ENCODE results near the gene NDUFB7. TPM values are rescaled to one million over a fixed set of nuclear protein-coding genes. Genes with fewer than 3 reads are reported as not detected.
"Not testable (repeated sequence)": the region's sequence is repeated elsewhere in the genome, so short reads cannot be mapped to it uniquely, and the experiment has no call there.

Gene NDUFB7
- 225 and 263 TPM in 2 replicates for total RNA-seq

DNA sequence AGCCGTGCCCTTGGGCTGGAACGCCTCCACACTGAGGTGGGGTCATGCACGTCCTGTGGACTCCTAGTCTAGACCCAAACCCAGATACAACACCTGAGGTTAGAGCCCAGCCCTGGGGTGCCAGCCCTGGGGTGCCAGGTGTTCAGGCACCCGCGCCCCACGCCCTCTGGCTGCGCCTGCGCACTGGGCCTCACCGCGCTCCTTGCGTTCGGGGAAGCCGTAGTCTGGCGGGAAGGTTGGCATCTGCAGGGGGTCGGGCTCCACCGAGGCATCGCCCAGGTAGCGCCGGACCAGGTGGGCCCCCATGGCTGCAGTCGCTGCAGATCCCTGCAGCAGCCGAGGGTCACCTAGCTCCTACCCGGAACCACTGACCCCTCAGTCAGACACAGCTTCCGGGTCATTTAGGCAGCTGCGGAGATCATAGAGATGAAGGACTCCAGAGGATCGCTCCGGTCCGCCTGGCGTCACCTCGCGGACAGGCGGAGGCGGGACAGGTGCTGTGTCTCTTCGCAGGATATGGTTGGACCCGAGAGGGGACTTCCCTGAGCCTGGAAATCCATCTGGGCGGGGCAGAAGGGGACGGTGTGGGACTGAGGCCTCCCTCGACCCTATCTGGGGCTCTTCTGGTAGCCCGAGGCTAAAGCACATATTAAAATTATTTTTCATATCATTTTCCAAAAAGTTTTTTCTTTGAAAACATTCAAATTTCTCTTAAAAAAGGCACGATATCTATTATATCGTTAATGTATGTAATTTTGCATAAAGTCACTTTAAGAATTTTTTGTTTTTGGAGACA, at the start of gene NDUFB7:
NDUFB7 (minus strand) TSS at position 372 of the 796 bp plus-strand sequence; CDS start at position 306, 66 bp downstream.
- peak; percentile 80 for DNase-seq (ENCODE audit: low read depth, low spot score)

DNA sequence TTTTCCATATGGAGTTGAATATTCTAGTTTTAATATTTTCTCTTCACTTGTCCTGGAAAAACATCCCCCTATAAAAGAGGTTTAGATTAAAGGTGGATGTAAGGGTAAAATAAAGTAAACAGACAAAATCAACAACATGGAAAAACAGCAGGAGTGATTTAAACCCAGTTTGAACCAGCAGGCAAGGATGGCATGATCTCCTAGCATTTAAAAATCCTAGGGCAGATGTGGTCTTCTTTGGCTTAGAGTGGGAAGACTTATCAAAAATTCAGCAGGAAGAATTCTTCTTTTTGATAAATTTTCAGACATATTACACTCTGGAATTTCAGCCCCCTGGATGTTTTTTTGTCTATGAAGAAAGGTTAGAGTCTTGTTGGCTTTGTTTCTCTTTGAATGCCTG, 47.5 kb upstream of the NDUFB7 start:
- no peak for DNase-seq (ENCODE audit: low read depth, low spot score)

DNA sequence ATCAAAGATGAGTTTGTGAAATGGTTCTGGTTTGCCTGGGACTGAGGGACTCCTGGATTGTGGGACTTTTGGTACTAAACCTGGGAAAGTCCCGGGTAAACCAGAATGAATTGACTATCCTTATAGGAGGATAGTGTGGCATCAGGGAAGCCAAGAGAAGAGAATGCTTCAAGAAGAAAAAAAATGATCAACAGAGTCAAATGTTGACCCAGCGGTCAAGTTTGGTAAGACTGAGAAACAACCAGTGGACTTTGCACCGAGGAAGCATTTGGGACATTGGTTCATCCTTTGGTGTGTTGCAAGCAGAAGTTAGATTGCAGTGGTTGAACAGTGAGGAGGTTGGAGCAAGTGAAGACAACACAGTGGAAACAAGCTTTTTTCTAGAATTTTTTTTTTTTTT, 44.5 kb upstream of the NDUFB7 start:
- DNase-seq (ENCODE audit: low read depth, low spot score) = no peak

DNA sequence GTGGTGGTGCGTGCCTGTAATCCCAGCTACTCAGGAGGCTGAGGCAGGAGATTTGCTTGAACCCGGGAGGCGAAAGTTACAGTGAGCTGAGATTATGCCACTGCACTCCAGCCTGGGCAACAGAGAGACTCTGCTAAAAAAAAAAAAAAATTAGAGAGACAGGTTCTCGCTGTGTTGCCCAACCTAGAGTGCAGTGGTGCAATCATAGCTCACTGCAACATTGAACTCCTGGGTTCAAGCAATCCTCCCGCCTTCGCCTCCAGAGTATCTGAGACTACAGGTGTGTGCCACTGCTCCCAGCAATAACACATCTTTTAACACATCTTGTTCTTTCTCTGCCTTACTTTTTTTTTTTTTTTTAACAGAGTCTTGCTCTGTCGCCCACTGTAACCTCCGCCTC, 43.8 kb upstream of the NDUFB7 start:
- DNase-seq (ENCODE audit: low read depth, low spot score) = no peak

DNA sequence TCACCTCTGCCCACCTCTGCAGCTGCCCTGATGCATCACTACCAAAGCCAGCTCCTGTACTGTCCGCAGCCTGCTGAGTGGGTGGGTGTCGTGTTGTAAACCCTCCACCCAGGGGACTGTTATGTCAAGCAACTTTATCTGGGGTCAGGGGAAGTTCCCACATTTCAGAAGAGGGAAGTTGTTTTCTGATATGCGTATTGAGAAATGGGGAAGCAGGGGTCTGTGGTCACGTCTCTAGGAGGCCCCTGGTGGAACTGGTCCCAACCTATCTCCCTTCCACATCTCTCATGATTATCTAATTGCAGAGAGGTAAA, 42.2 kb upstream of the NDUFB7 start:
- no peak for DNase-seq (ENCODE audit: low read depth, low spot score)

DNA sequence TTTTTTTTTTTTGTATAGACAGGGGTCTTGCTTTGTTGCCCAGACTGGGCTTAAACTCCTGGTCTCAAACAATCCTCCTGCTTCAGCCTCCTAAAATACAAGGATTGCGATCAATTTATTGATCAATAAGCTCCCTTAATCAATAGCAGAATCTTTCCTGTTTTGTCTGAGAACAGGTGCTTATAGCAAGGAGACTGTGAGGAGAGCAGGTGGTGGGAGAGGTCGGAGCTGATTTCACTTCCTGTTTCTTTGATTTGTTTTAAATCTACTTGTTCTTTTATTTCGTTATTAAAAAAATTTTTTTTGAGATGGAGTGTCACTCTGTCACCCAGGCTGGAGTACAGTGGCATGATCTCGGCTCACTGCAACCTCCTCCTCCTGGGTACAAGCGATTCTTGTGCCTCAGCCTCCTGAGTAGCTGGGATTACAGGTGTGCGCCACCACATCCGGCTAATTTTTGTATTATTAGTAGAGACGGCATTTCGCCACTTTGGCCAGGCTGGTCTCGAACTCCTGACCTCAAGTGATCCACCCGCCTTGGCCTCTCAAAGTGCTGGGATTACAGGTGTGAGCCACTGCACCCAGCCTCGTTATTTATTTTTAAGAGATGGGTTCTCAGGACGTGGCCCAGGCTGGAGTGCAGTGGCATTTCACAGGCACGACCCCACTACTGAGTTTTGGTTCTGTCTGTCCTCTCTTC, 41.7 kb upstream of the NDUFB7 start:
- DNase-seq (ENCODE audit: low read depth, low spot score) = not testable (repeated sequence)

DNA sequence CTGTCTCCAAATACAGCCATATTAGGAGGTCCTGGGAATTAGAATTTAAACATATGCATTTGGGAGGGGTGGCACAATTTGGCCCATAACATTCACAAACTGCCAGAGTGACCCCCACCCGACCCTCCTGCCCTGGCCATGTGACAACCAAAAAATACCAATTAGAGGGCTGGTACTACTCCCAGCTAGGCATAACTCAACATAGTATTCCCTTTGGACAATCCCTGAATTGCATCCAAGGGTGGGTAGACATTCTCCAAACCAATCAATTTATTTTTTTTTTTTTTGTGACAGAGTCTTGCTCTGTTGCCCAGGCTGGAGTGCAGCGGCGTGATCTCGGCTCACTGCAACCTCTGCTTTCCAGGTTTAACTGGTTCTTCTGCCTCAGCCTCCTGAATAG, 40.8 kb upstream of the NDUFB7 start:
- no peak for DNase-seq (ENCODE audit: low read depth, low spot score)

DNA sequence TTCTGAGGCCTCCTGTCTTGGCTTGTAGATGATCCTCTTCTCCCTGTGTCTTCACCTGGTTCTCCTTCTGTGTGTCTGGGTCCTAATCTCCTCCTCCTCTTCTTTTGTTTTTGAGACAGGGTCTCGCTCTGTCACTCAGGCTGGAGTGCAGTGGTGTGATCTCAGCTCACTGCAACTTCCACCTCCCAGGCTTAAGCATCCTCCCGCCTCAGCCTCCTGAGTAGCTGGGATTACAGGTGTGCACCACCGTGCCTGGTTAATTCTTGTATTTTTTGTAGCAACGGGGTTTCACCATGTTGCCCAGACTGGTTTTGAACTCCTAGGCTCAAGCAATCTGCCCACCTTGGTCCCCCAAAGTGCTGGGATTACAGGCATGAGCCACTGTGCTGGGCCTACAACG, 40.4 kb upstream of the NDUFB7 start:
- DNase-seq (ENCODE audit: low read depth, low spot score) = not testable (repeated sequence)

DNA sequence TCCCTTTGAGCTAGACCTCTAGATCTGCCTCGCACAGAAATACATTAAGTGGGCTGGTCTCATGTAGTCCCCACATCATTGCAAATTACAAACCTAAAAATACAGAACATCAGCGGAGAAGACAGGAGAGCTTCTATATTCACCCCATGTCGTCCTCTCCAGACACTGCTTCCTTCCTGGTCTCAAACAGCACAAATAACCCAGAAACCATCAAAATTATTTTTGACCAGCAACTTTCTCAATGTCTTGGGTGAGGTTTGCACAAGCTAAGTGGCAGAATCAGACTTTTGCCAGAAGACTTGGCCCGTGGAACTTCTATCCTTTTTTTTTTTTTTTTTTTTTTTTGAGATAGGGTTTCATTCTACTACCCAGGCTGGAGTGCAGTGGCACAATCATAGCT, 39.2 kb upstream of the NDUFB7 start:
- DNase-seq (ENCODE audit: low read depth, low spot score) = no peak

DNA sequence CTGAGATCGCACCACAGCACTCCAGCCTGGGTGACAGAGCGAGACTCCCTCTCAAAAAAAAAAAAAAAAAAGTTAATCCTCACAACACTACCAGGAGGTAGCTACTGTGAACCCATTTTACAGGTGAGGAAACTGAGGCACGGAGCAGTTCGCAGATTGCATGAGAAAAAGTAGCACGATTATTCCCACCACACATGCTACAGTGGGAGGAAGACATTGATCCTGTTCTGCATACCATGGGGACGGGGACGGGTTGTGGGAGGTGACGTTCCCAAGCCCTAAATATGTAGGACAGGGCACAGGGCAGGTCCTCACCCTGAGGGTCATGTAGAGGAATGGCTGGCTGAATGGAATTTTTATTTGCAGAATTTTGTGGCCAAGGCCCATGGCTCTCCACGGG, 34.8 kb upstream of the NDUFB7 start:
- no peak for DNase-seq (ENCODE audit: low read depth, low spot score)

DNA sequence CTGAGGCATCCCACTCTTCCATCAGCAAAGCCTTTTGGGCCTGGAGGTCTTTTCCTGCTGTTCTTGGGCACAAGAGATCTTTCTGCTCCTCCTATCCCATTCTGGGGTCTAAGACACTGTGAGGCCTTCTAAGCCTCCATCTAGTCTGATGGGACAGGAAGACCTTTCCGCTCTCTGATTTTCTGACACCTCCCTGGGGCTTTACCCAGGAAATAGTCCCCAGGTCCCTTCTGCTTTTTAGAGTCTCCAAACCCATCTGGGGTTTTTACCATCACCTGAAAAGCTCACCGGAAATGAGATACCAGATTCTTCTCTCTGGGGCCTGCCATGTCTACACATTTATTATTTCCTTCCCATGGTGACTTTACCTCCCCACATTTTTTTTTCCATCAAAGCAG, 32.1 kb upstream of the NDUFB7 start:
- DNase-seq (ENCODE audit: low read depth, low spot score) = no peak

DNA sequence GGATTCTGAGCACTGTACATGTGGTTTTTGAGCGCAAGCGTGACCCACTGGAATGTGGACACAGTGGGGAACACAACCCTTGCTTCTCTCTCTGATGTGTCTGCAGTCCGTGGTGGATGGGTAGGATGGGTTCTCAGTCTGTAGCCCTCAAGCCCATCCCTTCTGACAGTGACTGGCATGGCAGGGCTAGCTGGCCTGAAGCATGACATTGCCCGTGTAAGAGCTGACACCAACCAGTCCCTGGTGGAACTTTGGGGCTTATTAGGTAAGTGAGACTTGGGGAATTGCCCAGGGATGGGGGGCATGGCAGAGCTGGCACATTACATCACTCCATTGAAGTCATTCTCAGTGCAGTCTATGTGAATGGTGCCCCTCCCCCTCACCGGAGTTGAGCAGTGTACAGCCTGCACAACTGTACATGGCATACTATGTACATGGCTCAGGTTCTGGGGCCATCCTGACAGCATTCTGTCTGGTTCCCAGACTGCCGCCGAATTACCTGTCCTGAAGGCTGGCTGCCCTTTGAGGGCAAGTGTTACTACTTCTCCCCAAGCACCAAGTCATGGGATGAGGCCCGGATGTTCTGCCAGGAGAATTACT, 27.8 kb upstream of the NDUFB7 start:
- DNase-seq (ENCODE audit: low read depth, low spot score) = no peak

DNA sequence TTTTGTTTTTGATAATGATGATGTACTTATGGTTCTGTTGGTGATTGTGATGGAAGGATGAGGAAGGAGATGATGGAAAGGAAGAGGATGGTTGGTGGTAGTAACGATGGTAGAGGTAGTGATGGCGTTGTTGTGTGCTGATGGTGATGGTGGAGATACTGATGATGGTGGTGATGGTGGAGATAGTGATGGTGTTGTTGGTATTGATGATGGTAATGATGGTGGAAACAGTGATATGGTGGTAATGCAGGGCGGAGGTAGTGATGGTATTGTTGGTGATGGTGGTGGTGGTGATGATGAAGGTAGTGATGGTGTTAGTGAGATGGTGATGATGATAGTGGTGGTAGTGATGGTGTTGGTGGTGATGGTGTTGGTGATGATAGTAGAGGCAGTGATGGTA, 23.7 kb upstream of the NDUFB7 start:
- no peak for DNase-seq (ENCODE audit: low read depth, low spot score)

DNA sequence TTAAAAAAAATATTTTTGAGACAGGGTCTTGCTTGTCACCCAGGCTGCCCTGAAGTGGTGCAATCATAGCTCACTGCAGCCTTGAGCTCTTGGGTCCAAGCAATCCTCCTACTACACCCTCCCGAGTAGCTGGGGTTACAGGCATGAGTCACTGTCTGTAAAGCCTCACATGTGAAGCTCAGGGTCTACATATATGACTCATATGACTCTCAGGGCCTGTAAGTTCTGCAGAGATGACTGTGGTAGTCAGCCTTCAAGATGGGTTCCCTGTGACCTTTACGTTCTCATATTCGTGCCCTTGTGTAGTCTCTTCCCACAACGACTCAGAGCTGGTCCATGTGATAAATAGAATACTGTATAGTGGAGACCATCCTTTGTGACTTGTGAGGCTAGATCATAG, 17.6 kb upstream of the NDUFB7 start:
- DNase-seq (ENCODE audit: low read depth, low spot score) = not testable (repeated sequence)

DNA sequence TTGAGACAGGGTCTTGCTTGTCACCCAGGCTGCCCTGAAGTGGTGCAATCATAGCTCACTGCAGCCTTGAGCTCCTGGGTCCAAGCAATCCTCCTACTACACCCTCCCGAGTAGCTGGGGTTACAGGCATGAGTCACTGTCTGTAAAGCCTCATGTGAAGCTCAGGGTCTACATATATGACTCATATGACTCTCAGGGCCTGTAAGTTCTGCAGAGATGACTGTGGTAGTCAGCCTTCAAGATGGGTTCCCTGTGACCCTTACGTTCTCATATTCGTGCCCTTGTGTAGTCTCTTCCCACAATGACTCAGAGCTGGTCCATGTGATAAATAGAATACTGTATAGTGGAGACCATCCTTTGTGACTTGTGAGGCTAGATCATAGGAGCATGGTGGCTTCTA, 13.3 kb upstream of the NDUFB7 start:
- DNase-seq (ENCODE audit: low read depth, low spot score) = not testable (repeated sequence)

DNA sequence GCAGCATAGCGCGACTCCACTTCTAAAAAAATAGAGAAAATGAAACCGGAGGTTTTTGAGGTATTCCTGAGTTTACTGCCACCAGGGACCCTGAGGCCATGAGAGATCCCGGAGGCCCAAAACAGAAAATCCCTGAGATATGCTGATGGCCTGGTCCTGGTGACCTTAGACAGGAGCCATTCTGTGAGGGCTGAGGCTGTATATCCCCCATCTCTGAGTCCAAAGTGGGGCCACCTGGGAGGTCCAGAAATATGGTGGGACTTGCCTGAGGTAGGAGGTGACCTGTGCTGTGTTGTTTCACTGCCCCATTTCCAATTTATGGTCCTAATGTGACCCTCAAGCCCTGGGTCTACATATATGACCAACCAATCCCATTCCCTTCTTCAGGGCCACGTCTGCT, 12.5 kb upstream of the NDUFB7 start:
- not testable (repeated sequence) for DNase-seq (ENCODE audit: low read depth, low spot score)

DNA sequence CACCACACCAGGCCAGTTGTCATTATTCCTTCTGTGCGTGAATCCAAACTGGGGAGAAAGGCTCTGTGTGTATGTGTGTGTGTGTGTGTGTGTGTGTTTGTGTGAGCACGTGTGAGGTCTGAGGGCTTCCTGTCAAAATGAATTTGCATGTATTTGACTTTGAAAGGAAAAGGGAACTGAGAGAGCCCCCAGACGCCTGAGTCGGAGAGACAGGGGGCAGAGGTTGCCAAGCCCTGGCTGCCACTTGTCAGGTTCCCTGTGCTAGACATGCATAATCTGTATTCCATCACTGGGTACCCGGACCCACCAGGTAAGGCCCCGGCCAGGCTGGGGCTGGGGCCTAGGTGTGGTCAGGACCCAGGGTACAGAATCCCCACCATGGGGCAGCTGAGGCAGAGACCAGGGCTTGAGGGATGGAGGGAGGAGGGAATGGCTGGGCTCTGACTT, 11.1 kb upstream of the NDUFB7 start, which contains the start of gene CLEC17A:
CLEC17A (plus strand) TSS at position 191 of the 447 bp plus-strand sequence; CDS start at position 268, 77 bp downstream.
- DNase-seq (ENCODE audit: low read depth, low spot score) = no peak

DNA sequence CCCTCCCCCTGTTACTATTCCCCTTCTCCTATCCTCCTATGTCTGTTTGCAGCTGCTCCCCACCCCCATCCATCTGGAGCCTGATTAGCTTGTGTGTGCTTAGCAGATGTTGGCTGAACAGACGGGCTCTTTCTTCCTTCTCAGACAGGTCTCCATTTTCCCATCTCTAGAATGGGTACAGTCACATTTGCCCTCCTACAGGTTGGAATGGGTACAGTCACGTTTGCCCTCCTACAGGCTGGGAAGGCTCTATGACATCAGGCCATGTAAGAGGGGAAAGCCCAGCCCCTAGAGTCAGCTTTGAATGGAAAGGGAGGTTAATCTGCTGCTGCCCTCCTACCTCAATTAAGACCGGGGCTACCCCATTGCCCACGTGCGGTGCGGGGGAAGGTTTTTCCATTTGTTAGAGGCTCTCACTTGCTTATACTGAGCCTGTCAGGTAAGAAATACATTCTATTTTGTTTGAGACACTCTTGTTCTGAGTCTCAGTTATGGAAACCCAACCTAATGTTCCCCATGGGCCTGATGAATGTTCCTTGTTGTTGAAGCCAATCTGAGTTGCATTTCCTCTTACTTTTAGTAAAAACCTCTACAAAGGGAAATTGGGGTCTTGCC, 8.9 kb upstream of the NDUFB7 start:
- DNase-seq (ENCODE audit: low read depth, low spot score) = no peak

DNA sequence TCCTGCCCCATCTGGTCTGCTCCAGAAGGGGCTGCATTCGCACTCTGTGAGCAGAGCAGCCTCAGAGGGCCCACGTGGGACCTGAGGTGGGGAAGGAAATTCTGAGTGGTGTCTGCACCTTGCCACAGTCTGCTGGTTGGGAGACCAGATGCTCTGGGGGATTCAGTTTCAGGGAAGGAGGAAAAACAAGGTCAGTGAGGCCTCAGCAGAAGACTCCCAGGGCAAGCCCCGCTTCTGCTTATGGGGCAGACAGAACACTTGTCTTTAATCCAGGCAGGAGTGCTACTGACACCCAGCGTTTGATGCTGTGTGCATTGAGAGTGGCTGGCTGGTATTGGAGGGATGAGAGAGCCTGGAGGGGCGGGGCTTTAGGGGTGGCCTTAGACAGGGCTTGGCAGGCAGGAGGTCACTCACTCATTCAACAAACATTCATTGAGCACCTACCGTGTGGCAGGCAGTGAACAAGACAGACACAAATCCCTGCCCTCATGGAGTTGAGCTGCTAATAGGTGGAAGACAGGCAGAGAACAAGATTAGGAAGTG, 6.1 kb upstream of the NDUFB7 start:
- DNase-seq (ENCODE audit: low read depth, low spot score) = no peak

DNA sequence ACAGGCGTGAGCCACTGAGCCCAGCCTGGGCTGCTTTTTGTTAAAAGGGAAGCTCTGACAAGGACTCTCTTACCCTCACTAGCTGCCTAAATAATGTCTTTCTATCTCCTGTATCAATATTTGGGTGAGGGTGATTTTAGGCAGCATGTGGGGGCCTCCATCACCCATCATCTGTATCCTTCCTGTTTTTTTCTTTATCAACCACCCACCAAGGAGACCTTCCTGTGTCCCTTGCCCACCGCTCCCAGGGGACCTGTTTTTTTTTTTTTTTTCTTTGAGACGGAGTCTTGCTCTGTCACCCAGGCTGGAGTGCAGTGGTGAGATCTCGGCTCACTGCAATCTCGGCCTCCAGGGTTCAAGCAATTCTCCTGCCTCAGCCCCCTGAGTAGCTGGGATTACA, 5.4 kb upstream of the NDUFB7 start:
- no peak for DNase-seq (ENCODE audit: low read depth, low spot score)

DNA sequence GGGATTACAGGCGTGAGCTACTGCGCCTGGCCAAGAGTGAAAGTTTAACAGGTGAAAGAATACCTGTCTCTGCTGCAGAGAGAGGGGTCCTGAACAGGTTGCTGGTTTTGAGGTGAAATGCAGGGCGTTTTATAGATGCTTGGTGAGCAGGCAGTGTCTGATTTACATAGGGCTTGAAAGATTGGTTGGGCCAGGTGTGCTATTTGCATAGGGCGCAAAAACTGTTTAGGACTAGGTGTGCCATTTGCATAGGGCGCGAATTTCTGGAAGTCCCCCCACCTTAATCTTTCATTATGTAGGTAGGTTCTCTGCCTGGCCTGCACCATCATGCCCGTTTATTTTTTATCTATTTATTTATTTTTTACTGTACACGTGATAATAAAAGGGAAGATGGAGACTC, 4.5 kb upstream of the NDUFB7 start:
- DNase-seq (ENCODE audit: low read depth, low spot score) = no peak
